Measurements from ENCODE around the gene MUS81. TPM values are rescaled to one million over a fixed set of nuclear protein-coding genes. Genes with fewer than 3 reads are reported as not detected.
"Not testable (repeated sequence)": the region's sequence is repeated elsewhere in the genome, so short reads cannot be mapped to it uniquely, and the experiment has no call there.

Gene MUS81
- total and polyA plus RNA-seq, 7 donors: 33.5 to 61.8 (median 42.9) TPM

- Histone ChIP-seq H3K36me3 (no peaks in the 10 kb centered on the region), H3K27me3 (no peaks in the 10 kb centered on the region), H3K4me1 (peaks cover 0 to 12% (median 8%) of the 10 kb centered on the region in 4 donors), H3K4me3 (no peak overlapping the region), H3K9me3 (no peaks in the 10 kb centered on the region), H3K27ac (no peak overlapping the region)
- DNase-seq: no peak
- 20 to 56% methylated on average over 8 of the region's 8 CpGs for WGBS, 2 donors
- no peak for TF ChIP-seq CTCF (IDR thresholded peaks at IDR 0.05)
- no peak for TF ChIP-seq POLR2AphosphoS5 (IDR thresholded peaks at IDR 0.05)
- TF ChIP-seq POLR2A (IDR thresholded peaks at IDR 0.05): no peak
- no peak for TF ChIP-seq EP300 (IDR thresholded peaks at IDR 0.05)
- intact Hi-C loops (cut with DNase I): no loop called here
Measured at GRCh38 chr11:65821107-65821506, 39.1 kb upstream of the MUS81 start.

DNA sequence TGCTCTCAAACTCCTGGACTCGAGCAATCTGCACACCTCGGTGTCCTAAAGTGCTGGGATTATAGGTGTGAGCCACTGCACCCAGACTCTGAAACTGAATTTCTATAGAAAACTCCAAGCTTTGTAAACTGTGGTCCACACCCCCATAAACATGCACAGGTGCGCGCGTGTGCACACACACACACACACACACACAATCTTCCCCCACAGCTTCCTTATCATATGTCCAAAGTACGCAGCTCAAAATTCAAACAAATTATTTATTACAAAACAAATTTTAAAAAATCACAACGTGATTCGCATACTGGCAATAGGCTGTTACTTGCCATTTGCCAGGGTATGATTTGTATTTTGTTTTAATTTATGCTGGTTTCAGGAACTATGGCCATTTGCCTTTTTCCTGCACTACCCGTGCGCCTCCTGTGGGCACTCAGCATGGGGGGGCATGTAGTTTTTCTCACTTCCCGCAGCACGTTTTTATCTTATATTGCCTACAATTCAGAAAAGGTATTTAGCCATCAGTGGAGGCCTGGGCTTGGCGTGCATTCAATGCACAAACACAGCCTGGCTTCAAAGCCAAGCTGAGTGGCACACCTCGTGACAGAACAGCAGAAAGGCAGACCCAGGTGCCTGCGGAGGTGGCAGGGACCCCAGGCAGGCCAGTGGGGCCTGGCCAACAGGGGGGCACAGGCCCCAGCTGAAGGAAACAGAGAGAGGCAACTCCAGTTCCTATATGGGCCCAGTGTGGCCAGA lies 37.3 kb upstream of the MUS81 start:
- H3K4me3 ChIP-seq: no peak overlapping the region
- intact Hi-C loops (cut with DNase I): no loop called here
- no peaks in the 10 kb centered on the region for H3K27me3 ChIP-seq
- no peaks in the 10 kb centered on the region for H3K9me3 ChIP-seq
- no peak for DNase-seq
- no peaks in the 10 kb centered on the region for H3K36me3 ChIP-seq
- H3K27ac ChIP-seq: no peak overlapping the region
- TF ChIP-seq CTCF (IDR thresholded peaks at IDR 0.05) (no peak), POLR2AphosphoS5 (IDR thresholded peaks at IDR 0.05) (no peak), EP300 (IDR thresholded peaks at IDR 0.05) (no peak), POLR2A (IDR thresholded peaks at IDR 0.05) (no peak)
- H3K4me1 ChIP-seq: no peaks in the 10 kb centered on the region
- 15 to 67% methylated on average over 15 of the region's 15 CpGs for WGBS, 2 donors

- H3K27ac ChIP-seq: no peak overlapping the region
- no peaks in the 10 kb centered on the region for H3K36me3 ChIP-seq
- TF ChIP-seq POLR2A (IDR thresholded peaks at IDR 0.05): no peak
- H3K9me3 ChIP-seq: no peaks in the 10 kb centered on the region
- no peak for DNase-seq
- intact Hi-C loops (cut with DNase I): no loop called here
- no peak overlapping the region for H3K4me3 ChIP-seq
- H3K27me3 ChIP-seq: no peaks in the 10 kb centered on the region
- 52 to 83% methylated on average over 8 of the region's 8 CpGs for WGBS, 2 donors
- H3K4me1 ChIP-seq: no peaks in the 10 kb centered on the region
Measured at GRCh38 chr11:65826984-65827735, 33.1 kb upstream of the MUS81 start.

GRCh38 chr11:65829459-65829858 lies 30.8 kb upstream of the MUS81 start:
- Histone ChIP-seq H3K27ac (no peak overlapping the region), H3K4me1 (peaks cover 0 to 17% (median 14%) of the 10 kb centered on the region in 4 donors), H3K9me3 (no peaks in the 10 kb centered on the region), H3K27me3 (no peaks in the 10 kb centered on the region), H3K4me3 (no peak overlapping the region), H3K36me3 (no peaks in the 10 kb centered on the region)
- TF ChIP-seq POLR2A (IDR thresholded peaks at IDR 0.05) (no peak), EP300 (IDR thresholded peaks at IDR 0.05) (no peak), POLR2AphosphoS5 (IDR thresholded peaks at IDR 0.05) (no peak), CTCF (IDR thresholded peaks at IDR 0.05) (no peak)
- 81 to 91% methylated on average over 4 of the region's 4 CpGs for WGBS, 2 donors
- intact Hi-C loops (cut with DNase I): no loop called here
- no peak for DNase-seq

- H3K27ac ChIP-seq; H3K36me3 ChIP-seq; H3K27me3 ChIP-seq; DNase-seq; H3K4me3 ChIP-seq; H3K9me3 ChIP-seq; intact Hi-C loops (cut with DNase I): not testable (repeated sequence)
- peaks cover 0 to 21% (median 16%) of the 10 kb centered on the region in 4 donors for H3K4me1 ChIP-seq
Measured at GRCh38 chr11:65832231-65832630, 28.0 kb upstream of the MUS81 start.
